Measurements from ENCODE around the gene SCAPER. TPM values are rescaled to one million over a fixed set of nuclear protein-coding genes. Genes with fewer than 3 reads are reported as not detected.
A peak's percentile ranks its signal among the peaks of the same experiment; 100 is the strongest.

SCAPER gene
- total and polyA plus RNA-seq, 8 donors, result 3.0 to 23.8 (median 14.2) TPM

DNA sequence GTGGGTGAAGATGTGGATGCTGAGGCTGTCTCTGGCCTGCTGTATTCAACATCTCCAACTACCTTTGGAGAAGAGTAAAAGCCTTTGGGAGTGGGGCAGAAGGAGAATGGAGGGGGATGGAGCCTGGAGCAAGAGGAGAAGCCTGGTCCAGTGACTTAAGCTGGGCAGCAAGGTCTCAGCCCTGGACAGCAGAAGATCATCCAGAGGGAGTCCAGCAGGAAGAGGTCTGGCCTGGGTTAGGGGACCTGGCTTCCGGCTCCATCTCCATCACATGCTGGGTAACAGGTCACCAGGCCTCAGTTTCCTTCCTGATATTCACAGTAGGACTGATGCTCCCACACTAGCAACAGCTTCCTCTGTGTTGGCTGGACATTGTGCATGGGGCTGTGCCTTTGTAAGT, 572.3 kb downstream of the SCAPER start:
- 92% methylated on average over 1 of the region's 1 CpG for WGBS, 2 donors
- H3K9me3 ChIP-seq, result no peaks in the 10 kb centered on the region
- intact Hi-C loops (cut with DNase I), result no loop called here
- no peak overlapping the region for H3K4me3 ChIP-seq
- DNase-seq, result no peak
- H3K27me3 ChIP-seq, result peaks cover 0 to 29% (median 10%) of the 10 kb centered on the region in 4 donors
- H3K36me3 ChIP-seq, result no peaks in the 10 kb centered on the region
- H3K4me1 ChIP-seq, result peaks cover 0 to 7% (median 0%) of the 10 kb centered on the region in 3 donors
- FAIRE-seq, result no peak
- TF ChIP-seq, protein P1, sequence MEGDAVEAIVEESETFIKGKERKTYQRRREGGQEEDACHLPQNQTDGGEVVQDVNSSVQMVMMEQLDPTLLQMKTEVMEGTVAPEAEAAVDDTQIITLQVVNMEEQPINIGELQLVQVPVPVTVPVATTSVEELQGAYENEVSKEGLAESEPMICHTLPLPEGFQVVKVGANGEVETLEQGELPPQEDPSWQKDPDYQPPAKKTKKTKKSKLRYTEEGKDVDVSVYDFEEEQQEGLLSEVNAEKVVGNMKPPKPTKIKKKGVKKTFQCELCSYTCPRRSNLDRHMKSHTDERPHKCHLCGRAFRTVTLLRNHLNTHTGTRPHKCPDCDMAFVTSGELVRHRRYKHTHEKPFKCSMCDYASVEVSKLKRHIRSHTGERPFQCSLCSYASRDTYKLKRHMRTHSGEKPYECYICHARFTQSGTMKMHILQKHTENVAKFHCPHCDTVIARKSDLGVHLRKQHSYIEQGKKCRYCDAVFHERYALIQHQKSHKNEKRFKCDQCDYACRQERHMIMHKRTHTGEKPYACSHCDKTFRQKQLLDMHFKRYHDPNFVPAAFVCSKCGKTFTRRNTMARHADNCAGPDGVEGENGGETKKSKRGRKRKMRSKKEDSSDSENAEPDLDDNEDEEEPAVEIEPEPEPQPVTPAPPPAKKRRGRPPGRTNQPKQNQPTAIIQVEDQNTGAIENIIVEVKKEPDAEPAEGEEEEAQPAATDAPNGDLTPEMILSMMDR (IDR thresholded peaks at IDR 0.05), result no peak
- H3K27ac ChIP-seq, result no peak overlapping the region
- no peak for ATAC-seq

DNA sequence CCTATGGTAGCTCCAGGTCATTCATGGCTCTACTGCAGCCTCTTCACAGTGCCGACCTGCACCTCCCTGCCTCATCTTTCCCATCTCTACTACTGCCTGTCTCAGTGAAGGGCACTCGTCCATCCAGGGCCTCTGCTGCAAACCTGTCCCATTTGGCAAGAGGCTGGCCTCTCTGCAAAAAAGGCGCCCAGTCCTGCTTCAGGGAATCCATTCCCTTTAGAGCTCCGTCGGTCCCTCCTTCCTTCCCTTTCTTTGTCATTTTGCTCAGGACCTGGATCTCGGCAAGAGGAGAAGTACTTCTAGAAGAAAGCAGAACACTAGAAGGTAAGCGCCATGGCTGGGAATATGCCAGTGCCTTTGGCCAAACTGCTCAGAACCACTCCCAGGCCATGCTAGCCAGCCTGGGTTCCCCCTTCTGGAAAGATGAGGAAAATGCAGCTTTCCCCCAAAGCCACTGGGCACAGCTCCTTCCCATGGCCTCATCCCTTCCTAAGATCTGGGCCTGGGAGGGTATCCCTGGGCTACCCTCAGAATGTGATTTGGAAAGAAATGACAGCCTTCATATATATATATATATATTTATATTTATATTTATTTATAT, 575.0 kb downstream of the SCAPER start:
- TF ChIP-seq, protein P1 (IDR thresholded peaks at IDR 0.05), result peak; percentile 11 to 33 (median 25)
- peaks cover 0 to 15% (median 1%) of the 10 kb centered on the region in 4 donors for H3K27me3 ChIP-seq
- 54 to 56% methylated on average over 7 of the region's 7 CpGs for WGBS, 2 donors
- H3K27ac ChIP-seq, result no peak overlapping the region
- DNase-seq, result peak in 4 of 6 donors; percentile 58 to 77 (median 63)
- peak; percentile 87 to 99 (median 93) for ATAC-seq
- no peaks in the 10 kb centered on the region for H3K36me3 ChIP-seq
- H3K4me3 ChIP-seq, result no peak overlapping the region
- FAIRE-seq, result no peak
- intact Hi-C loops (cut with DNase I), result no loop called here
- H3K9me3 ChIP-seq, result no peaks in the 10 kb centered on the region
- H3K4me1 ChIP-seq, result no peaks in the 10 kb centered on the region

DNA sequence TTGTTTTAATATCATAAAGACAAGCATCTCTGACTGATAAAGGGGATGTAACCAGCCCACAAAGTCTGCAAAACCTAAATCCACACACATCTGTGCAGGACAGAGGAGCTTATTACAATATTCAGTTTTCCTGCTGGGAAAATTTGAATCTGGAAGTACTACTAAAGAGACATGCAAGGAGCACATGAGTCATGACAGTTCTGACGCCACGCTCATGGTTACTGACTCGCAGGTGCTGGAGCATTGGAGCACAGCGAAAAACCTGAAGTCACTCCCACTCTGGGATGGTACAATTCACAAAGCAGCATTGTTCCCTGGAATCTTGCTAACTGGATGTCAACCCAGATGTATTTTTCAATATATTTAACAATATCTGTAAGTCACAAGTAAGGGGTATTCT, 576.2 kb downstream of the SCAPER start:
- ATAC-seq, result no peak
- Histone ChIP-seq H3K4me1 (no peaks in the 10 kb centered on the region), H3K36me3 (no peaks in the 10 kb centered on the region), H3K9me3 (no peaks in the 10 kb centered on the region), H3K4me3 (no peak overlapping the region), H3K27ac (no peak overlapping the region), H3K27me3 (peaks cover 0 to 3% (median 0%) of the 10 kb centered on the region in 4 donors)
- 89 to 92% methylated on average over 4 of the region's 4 CpGs for WGBS, 2 donors
- DNase-seq, result no peak
- intact Hi-C loops (cut with DNase I), result loop anchor here in 1 of 3 donors (5.0 kb wide), 1 partner anchor 137 kb away; no protein-coding TSS in a partner anchor
- FAIRE-seq, result no peak
- TF ChIP-seq, protein P1 (IDR thresholded peaks at IDR 0.05), result no peak

DNA sequence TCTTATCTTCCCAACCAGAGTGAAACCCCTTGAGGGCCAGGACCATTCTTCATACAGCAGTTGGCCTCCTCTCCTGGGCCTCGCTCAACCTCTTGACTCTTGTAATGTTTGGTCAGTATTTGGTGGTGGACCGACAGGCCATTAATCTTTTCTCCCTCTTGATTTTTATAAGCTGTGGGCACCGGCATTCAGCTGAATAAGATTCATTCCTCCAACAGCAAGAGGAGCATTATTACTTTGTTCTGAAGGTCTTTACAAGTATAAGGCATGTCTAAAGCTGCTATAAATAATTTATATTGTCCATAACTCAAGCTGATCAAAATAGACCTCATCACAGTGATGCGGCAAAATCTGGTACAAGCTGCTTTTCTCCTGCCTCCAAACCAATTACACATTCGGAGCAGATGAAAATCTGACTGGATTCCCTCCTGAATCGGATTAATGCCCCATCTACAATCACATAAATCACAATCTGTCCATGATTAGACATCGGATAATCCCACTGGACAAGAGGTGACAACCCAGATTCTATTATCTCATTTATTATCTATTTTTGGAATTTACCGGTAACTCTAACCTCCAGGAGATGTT, 576.9 kb downstream of the SCAPER start:
- no peaks in the 10 kb centered on the region for H3K27me3 ChIP-seq
- DNase-seq (no peak), FAIRE-seq (no peak), ATAC-seq (no peak)
- WGBS, 2 donors, result 85 to 86% methylated on average over 8 of the region's 8 CpGs
- no peak overlapping the region for H3K27ac ChIP-seq
- H3K36me3 ChIP-seq, result no peaks in the 10 kb centered on the region
- H3K9me3 ChIP-seq, result no peaks in the 10 kb centered on the region
- no peaks in the 10 kb centered on the region for H3K4me1 ChIP-seq
- H3K4me3 ChIP-seq, result no peak overlapping the region
- intact Hi-C loops (cut with DNase I), result loop anchor here in 1 of 3 donors (5.0 kb wide), 1 partner anchor 136 kb away; no protein-coding TSS in a partner anchor
- TF ChIP-seq, protein P1 (IDR thresholded peaks at IDR 0.05), result no peak
